Diencephalon (tissue), 1 donor: ENCODE data around the gene SATL1. TPM values are rescaled to one million over a fixed set of nuclear protein-coding genes. Genes with fewer than 3 reads are reported as not detected.

Experiments
- total RNA-seq: library from RNA; depleted of rRNA; stranded (reverse); fragments of >200 nt; gene quantifications from one replicate; pipeline ENCODE4 v1.2.3, GENCODE V29; 2014

Gene SATL1
- total RNA-seq: 2.5 TPM

GRCh38 chrX:85243761-85244449 is at the start of gene SATL1, which contains the start of gene ZNF711:
TSS of gene SATL1 (minus strand) at chrX:85243779. CDS start at chrX:85108968, 134,811 bp downstream.
TSS of gene ZNF711 (plus strand) at chrX:85243991. CDS start at chrX:85247573, 3,582 bp downstream.

Other genes with a start within 250 kb of the SATL1 start
- gene APOOL, start 239.9 kb downstream of the SATL1 start, total RNA-seq: 12.5 TPM
- 87.4 TPM for gene ZNF711, start 212 bp upstream of the SATL1 start, total RNA-seq
- 0.23 TPM for gene POF1B, start 135.9 kb upstream of the SATL1 start, total RNA-seq